Raji (cell line): Measurements from ENCODE around the gene KRTAP5-2.

ENCODE experiments used
- POLR2A ChIP-seq: IDR thresholded peaks from 2 replicates; pipeline ENCODE4 v1.6.1; 2011; ENCODE audit warnings: low read depth, low read length, control low read depth; ENCODE audit not compliant: insufficient read depth

Gene KRTAP5-2

GRCh38 chr11:1570896-1571759 lies 27.0 kb downstream of the KRTAP5-2 start:
- TF ChIP-seq POLR2A, result no peak

- no peak for TF ChIP-seq POLR2A
These were observed 27.6 kb downstream of the KRTAP5-2 start for GRCh38 chr11:1570531-1570895.

GRCh38 chr11:1570001-1570453 lies 28.1 kb downstream of the KRTAP5-2 start:
- no peak for TF ChIP-seq POLR2A

- no peak for TF ChIP-seq POLR2A
These were observed 28.8 kb downstream of the KRTAP5-2 start for GRCh38 chr11:1569251-1569780.

- no peak for TF ChIP-seq POLR2A
These were observed 29.6 kb downstream of the KRTAP5-2 start for GRCh38 chr11:1568441-1568911.

GRCh38 chr11:1567721-1568100 lies 30.4 kb downstream of the KRTAP5-2 start:
- TF ChIP-seq POLR2A, result no peak

GRCh38 chr11:1567052-1567720 lies 30.9 kb downstream of the KRTAP5-2 start:
- TF ChIP-seq POLR2A, result no peak

- TF ChIP-seq POLR2A, result no peak
These were observed 31.6 kb downstream of the KRTAP5-2 start for GRCh38 chr11:1566381-1567051.

- TF ChIP-seq POLR2A, result no peak
These were observed 32.2 kb downstream of the KRTAP5-2 start for GRCh38 chr11:1565904-1566247.

GRCh38 chr11:1565173-1565903 lies 32.8 kb downstream of the KRTAP5-2 start:
- TF ChIP-seq POLR2A, result no peak

- no peak for TF ChIP-seq POLR2A
These were observed 33.4 kb downstream of the KRTAP5-2 start for GRCh38 chr11:1564535-1565172.

GRCh38 chr11:1563697-1564534 lies 34.2 kb downstream of the KRTAP5-2 start:
- TF ChIP-seq POLR2A, result no peak

- TF ChIP-seq POLR2A, result no peak
These were observed 34.9 kb downstream of the KRTAP5-2 start for GRCh38 chr11:1563149-1563638.
